Epithelial cell of proximal tubule (primary cell): ENCODE results near the gene TENM4. TPM values are rescaled to one million over a fixed set of nuclear protein-coding genes. Genes with fewer than 3 reads are reported as not detected.
"Not testable (repeated sequence)": the region's sequence is repeated elsewhere in the genome, so short reads cannot be mapped to it uniquely, and the experiment has no call there.

Source experiments
- DNase-seq: peaks from one replicate; pipeline ENCODE4 v3.0.0-alpha.2; 2011; ENCODE audit warnings: low read depth
- H3K4me3 ChIP-seq: 2 replicates; pipeline ENCODE4 v1.5.1; 2011; ENCODE audit warnings: low read depth, mild to moderate bottlenecking, low read length
- total RNA-seq: library from RNA; depleted of rRNA; stranded (reverse); fragments of >200 nt; gene quantifications from 2 replicates; pipeline ENCODE4 v1.2.3, GENCODE V29; 2015
- TF ChIP-seq, protein P1 (sequence below): conservative IDR thresholded peaks from 2 replicates; pipeline ENCODE4 v1.5.1; 2012; ENCODE audit warnings: low read depth, mild to moderate bottlenecking, low read length

TENM4 gene
- total RNA-seq, 1 donor from 2014 or later: 22.2 TPM

DNA sequence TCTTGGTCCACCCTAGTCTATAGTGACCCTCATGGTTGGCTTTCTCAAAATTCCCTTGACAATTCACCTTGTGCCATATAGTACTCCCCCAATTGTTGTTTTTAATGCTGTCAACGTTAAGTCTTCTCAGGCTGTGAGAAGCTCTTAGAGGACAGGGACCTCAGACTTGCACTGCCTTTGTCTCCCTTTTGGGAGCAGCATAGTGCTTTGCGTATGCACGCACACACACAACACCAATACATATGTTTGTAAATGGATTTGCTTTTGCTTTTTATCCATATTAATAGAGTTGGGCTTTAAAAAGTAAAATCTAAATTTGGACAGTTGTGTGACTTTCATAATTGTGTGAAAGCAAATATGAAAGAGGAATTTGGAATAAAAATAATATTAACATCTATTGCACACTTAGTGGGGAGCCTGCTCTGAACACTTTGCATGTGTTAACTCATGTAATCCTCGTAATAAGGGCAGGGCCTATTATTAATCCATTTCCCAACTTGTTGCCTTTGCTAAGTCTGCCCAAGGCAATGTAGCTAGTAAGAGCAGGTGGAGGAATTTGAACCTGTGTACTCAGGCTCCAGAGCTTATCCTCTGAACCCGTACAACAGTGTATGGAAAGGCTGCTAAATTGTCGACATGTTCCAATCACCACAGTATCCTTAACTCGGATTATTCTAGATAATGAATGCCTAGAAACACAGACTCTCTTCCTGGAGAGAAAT lies 608.4 kb downstream of the TENM4 start:
- H3K4me3 ChIP-seq: no peak overlapping the region
- TF ChIP-seq, protein P1, sequence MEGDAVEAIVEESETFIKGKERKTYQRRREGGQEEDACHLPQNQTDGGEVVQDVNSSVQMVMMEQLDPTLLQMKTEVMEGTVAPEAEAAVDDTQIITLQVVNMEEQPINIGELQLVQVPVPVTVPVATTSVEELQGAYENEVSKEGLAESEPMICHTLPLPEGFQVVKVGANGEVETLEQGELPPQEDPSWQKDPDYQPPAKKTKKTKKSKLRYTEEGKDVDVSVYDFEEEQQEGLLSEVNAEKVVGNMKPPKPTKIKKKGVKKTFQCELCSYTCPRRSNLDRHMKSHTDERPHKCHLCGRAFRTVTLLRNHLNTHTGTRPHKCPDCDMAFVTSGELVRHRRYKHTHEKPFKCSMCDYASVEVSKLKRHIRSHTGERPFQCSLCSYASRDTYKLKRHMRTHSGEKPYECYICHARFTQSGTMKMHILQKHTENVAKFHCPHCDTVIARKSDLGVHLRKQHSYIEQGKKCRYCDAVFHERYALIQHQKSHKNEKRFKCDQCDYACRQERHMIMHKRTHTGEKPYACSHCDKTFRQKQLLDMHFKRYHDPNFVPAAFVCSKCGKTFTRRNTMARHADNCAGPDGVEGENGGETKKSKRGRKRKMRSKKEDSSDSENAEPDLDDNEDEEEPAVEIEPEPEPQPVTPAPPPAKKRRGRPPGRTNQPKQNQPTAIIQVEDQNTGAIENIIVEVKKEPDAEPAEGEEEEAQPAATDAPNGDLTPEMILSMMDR: peak; percentile 6
- DNase-seq: no peak

DNA sequence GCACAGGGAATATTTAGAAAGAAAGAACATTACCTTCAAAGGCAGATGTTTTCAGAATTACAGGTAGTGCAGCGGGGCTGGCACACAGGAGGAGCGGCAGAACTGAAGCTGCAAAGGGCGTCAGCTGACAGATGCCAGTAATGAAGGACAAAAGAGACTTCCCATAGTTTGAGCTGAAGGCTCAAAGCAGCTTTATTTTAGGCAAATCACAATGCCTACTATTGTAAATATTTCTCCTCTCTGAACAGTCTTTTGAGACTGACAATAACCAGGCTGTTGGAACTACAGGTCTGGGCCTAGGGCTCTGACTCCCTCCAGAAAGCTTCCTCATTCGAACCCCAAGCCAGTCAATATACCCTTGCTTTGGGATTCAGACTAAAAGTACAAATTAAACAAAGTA lies 609.3 kb downstream of the TENM4 start:
- TF ChIP-seq, protein P1: no peak
- H3K4me3 ChIP-seq: no peak overlapping the region
- no peak for DNase-seq

DNA sequence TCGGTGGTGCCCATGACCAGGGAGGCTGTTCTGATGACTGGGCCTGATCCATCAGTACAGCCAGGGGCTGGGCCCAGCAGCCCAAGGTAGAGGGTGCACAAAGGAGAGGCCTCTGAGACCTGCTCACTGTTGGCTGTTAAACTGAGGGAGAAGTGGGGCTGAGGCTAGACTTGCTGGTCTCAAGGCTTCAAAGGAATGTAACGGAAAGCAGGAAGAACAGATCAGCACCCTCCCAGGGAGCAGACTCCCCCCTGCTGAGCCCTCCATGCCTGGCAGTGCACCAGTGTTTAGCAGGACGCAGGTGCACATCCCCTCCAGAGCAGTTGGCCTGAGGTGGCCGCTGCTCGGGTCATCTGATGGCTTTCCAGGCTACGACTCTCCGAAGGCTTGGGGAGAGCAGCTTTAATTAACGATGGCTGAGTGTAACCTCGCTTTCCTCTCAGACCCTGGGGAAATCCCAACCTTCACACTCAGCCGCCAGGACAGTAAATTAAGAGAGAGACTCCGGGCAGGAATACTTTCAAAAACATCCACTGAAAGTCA lies 610.5 kb downstream of the TENM4 start:
- TF ChIP-seq, protein P1: no peak
- DNase-seq: no peak
- H3K4me3 ChIP-seq: no peak overlapping the region

- H3K4me3 ChIP-seq: no peak overlapping the region
- DNase-seq: no peak
- TF ChIP-seq, protein P1: no peak
Observed at GRCh38 chr11:78829146-78829545, 611.7 kb downstream of the TENM4 start.

DNA sequence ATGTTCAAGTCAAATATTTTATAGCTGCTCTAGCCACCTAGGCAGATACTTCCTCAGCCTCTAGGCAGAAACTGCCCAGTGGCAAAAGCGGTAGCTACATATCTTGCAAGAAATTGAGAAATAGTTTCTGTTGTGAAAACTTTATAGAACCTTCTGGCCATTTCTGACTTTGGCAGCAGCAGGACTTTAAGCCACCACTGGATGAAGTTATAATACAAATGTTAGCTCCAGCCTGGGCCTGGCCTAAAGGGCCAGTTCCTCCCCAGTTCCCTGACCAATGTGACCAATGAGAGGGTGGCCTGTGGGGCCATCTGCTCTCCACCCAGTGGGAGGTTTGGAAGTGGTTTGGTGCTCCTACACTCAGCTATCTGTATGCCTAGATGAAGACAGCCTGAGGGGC lies 612.2 kb downstream of the TENM4 start:
- no peak overlapping the region for H3K4me3 ChIP-seq
- TF ChIP-seq, protein P1: no peak
- DNase-seq: no peak

- not testable (repeated sequence) for H3K4me3 ChIP-seq, DNase-seq
Observed at GRCh38 chr11:78827291-78827690, 613.5 kb downstream of the TENM4 start.

DNA sequence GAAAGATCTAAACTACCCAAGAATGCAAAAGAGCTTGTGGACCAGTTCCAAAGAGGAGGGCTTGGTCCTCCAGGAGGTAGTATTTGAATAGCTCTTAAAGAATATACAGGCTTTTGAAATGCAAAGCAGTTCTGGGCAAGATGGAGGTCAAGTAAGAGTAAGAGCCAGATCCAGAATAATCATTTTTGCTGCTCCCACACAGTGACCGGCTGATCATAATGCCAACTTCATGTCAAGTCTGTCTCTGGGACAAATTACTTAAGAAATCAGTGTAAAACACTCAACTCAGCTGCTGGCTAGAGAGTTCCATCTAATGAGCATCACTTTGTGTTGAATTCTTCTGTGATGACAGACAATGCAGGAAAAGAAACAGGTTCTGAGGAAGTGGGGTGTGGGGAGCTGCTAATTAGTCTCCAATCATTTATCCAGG lies 615.2 kb downstream of the TENM4 start:
- no peak for DNase-seq
- TF ChIP-seq, protein P1: no peak
- H3K4me3 ChIP-seq: no peak overlapping the region
